ENCODE results near the gene GIPC2.

The GIPC2 gene

DNA sequence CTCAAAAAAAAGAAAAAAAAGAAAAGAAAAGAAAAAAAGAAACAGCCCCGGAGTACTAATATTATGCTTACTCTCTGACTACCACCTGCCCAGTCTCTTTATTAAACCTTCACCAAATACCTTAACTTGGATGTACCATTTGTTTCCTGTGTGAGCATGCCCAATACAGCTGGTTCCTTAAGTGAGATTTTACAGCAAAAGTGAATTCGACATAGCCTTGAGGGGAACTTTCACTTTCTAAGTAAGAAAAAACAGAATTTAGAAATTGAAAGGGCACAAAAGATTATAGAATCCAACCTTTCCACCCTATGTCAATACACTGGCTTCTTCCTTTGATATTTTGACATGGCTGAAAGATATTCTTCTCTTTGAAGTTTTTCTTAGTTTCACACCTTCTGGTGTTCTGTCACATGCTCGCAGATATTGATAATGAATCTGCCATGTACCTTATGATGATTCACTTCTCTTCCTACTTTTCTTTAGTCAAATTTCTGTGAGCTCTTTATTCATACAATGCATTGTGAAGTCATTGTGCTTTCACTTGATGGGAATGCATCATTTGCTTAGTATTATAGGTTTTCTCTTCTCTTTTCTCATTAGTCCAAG is 5.2 kb upstream of the GIPC2 start:
- DNase-seq, result no peak
- TF ChIP-seq, protein P1, sequence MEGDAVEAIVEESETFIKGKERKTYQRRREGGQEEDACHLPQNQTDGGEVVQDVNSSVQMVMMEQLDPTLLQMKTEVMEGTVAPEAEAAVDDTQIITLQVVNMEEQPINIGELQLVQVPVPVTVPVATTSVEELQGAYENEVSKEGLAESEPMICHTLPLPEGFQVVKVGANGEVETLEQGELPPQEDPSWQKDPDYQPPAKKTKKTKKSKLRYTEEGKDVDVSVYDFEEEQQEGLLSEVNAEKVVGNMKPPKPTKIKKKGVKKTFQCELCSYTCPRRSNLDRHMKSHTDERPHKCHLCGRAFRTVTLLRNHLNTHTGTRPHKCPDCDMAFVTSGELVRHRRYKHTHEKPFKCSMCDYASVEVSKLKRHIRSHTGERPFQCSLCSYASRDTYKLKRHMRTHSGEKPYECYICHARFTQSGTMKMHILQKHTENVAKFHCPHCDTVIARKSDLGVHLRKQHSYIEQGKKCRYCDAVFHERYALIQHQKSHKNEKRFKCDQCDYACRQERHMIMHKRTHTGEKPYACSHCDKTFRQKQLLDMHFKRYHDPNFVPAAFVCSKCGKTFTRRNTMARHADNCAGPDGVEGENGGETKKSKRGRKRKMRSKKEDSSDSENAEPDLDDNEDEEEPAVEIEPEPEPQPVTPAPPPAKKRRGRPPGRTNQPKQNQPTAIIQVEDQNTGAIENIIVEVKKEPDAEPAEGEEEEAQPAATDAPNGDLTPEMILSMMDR (IDR thresholded peaks at IDR 0.05), result no peak
- H3K27ac Mint-ChIP-seq, result no peak overlapping the region
- peaks cover 33% of the 10 kb centered on the region for H3K27me3 Mint-ChIP-seq (ENCODE audit: low read depth, poor library complexity)
- peaks cover 7% of the 10 kb centered on the region for H3K4me1 Mint-ChIP-seq
- no peaks in the 10 kb centered on the region for H3K9me3 Mint-ChIP-seq
- no peaks in the 10 kb centered on the region for H3K36me3 Mint-ChIP-seq (ENCODE audit: low read depth)
- no peak overlapping the region for H3K4me3 Mint-ChIP-seq

DNA sequence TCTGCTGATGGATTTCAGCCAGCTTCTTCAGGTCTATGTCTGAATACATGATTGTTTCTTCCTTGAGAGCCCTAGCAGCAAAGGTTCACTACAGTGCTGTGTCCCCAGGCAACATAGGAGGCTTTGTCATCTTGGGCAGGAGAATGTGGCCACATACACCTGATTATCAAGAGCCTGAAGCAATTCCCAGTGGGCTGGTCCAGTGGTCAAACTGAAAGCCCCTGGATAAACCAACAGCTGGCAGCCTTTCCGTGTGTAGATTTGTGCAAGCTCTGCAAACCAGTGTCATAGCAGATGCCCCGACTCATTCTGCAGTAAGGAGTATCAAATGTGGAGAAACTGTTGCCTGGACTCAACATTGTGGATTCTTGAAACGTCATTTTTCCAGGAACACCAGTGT is 2.3 kb upstream of the GIPC2 start:
- Mint-ChIP-seq H3K36me3 (ENCODE audit: low read depth) (no peaks in the 10 kb centered on the region), H3K4me1 (peaks cover 23% of the 10 kb centered on the region), H3K27me3 (ENCODE audit: low read depth, poor library complexity) (peaks cover 59% of the 10 kb centered on the region), H3K4me3 (no peak overlapping the region), H3K9me3 (no peaks in the 10 kb centered on the region), H3K27ac (no peak overlapping the region)
- TF ChIP-seq, protein P1 (IDR thresholded peaks at IDR 0.05), result no peak
- DNase-seq, result no peak

DNA sequence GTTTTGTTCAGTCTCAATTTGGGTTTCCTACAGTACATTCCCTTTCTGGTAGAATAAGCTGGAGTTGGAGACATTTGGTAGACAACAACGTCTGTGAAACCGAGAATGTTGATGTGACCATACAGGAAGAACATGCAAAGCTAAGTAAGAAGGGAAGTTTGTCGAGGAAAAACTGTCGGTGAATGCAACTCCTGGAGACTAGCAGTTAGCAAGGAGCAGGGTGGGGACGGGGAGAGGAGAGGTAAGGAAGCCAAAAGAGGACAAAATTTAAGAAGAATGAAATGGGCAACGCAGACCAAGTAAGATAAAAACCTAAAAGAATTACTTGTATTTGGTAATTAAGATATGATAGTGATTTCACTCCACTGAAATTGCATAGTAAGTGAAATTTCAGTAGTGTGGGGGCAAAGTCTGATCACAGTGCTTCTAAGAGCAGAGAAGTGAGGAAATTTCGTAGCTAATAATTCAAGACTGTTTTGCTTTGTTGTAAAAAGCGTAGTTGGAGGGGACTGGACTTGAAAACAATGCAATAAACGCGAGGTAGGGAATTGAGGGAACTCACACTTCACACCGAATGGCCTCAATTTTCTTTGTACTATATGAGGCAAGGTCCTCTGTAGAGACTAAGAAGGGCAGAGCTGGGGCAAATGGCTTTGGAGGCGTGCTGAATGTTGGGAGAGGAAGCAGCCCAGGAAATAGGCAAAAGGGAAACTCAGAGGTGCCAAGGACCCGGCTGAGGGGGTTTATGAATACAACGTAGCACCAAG is 787 bp upstream of the GIPC2 start:
- H3K27ac Mint-ChIP-seq, result no peak overlapping the region

DNA sequence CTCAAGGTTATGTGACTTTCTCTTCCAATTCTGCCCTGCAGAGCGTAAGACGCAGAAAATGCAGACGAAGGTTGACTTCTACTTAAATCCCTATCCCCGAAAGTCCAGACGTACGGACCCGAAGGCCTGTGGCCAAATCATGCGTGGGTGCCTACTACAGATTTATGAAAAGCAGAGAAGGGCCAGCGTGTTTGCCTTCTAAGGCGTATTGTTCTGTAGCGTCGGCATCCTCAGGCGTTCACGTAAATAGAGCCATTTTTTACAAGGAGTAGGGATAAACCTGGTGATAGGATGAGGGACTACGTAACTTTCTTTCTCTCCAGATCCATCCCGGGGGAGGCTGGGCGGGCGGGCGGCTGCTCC is 222 bp upstream of the GIPC2 start:
- no peak for DNase-seq
- H3K9me3 Mint-ChIP-seq, result no peaks in the 10 kb centered on the region
- peaks cover 55% of the 10 kb centered on the region for H3K27me3 Mint-ChIP-seq (ENCODE audit: low read depth, poor library complexity)
- no peak overlapping the region for H3K27ac Mint-ChIP-seq
- peaks cover 23% of the 10 kb centered on the region for H3K4me1 Mint-ChIP-seq
- TF ChIP-seq, protein P1 (IDR thresholded peaks at IDR 0.05), result no peak
- H3K36me3 Mint-ChIP-seq (ENCODE audit: low read depth), result no peaks in the 10 kb centered on the region
- peak overlapping the region; percentile 75 for H3K4me3 Mint-ChIP-seq

More for the DNA sequence above, 787 bp upstream of the GIPC2 start:
- peaks cover 23% of the 10 kb centered on the region for H3K4me1 Mint-ChIP-seq
- TF ChIP-seq, protein P1 (IDR thresholded peaks at IDR 0.05), result no peak
- no peak for DNase-seq
- H3K9me3 Mint-ChIP-seq, result no peaks in the 10 kb centered on the region
- peak overlapping the region; percentile 75 for H3K4me3 Mint-ChIP-seq
- peaks cover 59% of the 10 kb centered on the region for H3K27me3 Mint-ChIP-seq (ENCODE audit: low read depth, poor library complexity)
- no peaks in the 10 kb centered on the region for H3K36me3 Mint-ChIP-seq (ENCODE audit: low read depth)

DNA sequence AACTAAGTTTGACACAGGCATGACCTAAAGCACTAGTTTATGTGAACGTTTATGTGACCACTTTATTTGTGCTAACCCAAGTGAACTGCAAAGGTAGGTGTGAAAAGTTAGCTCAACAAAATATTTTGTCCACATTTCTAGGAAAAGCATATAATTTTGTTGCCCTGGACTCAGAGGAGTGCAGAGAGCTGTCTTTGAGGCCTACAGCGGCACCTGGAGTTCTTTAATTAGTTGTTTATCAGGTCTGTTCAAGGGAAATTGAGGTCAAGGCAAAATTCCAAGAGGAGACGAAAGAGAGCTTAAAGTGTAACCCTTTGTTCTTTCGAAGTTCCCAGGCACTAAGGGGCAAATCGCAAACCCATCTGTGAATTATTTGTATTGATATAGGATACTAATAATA is 1.3 kb downstream of the GIPC2 start:
- peaks cover 23% of the 10 kb centered on the region for H3K4me1 Mint-ChIP-seq
- H3K4me3 Mint-ChIP-seq, result peak overlapping the region; percentile 85
- peaks cover 58% of the 10 kb centered on the region for H3K27me3 Mint-ChIP-seq (ENCODE audit: low read depth, poor library complexity)
- H3K27ac Mint-ChIP-seq, result no peak overlapping the region
- H3K36me3 Mint-ChIP-seq (ENCODE audit: low read depth), result no peaks in the 10 kb centered on the region
- TF ChIP-seq, protein P1 (IDR thresholded peaks at IDR 0.05), result no peak
- H3K9me3 Mint-ChIP-seq, result no peaks in the 10 kb centered on the region
- no peak for DNase-seq

DNA sequence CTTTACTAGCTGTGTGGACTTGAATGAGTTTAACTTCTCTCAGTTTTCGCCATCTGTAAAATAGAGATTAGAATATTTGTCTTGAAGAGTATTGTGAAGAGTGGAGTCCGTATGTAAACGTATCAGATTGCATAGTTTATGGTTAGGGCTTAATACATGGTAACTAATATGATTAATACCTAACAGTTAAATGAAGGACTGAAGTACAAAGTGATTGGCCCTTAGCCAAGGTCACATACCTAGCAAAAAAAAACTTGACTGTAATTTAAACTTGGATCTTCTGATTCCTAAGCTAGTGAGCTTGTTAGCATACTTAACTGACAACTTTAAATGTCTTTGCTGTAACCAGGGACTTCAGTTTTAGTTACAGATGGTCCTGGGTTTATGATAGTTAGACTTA is 1.9 kb downstream of the GIPC2 start:
- Mint-ChIP-seq H3K36me3 (ENCODE audit: low read depth) (no peaks in the 10 kb centered on the region), H3K9me3 (no peaks in the 10 kb centered on the region), H3K4me3 (no peak overlapping the region), H3K4me1 (peaks cover 23% of the 10 kb centered on the region), H3K27ac (no peak overlapping the region), H3K27me3 (ENCODE audit: low read depth, poor library complexity) (peaks cover 58% of the 10 kb centered on the region)
- DNase-seq, result no peak
- TF ChIP-seq, protein P1 (IDR thresholded peaks at IDR 0.05), result no peak
